Neural cell (in vitro differentiated cells): Measurements from ENCODE around the gene KRTAP4-6. TPM values are rescaled to one million over a fixed set of nuclear protein-coding genes. Genes with fewer than 3 reads are reported as not detected.
"Not testable (repeated sequence)": the region's sequence is repeated elsewhere in the genome, so short reads cannot be mapped to it uniquely, and the experiment has no call there.

Experiments
- H2AFZ ChIP-seq: fragments of 200-600, 300-800 bp; sonication (generic), shearing (Covaris generic); 2 replicates; pipeline ENCODE4 v1.6.0; 2014; ENCODE audit warnings: low read depth, mild to moderate bottlenecking, antibody characterized with exemption, low read length, moderate library complexity
- H3F3A ChIP-seq: fragments of 200-600 bp; shearing (Covaris generic); 2 replicates; pipeline ENCODE4 v1.6.1; 2016; ENCODE audit warnings: mild to moderate bottlenecking, moderate library complexity, mixed read lengths, antibody characterized with exemption, low read length; ENCODE audit not compliant: insufficient read depth, poor library complexity, severe bottlenecking
- H3K27ac ChIP-seq: fragments of 200-600, 300-800 bp; sonication (generic), shearing (Covaris generic); 2 replicates; pipeline ENCODE4 v1.5.1; 2014; ENCODE audit warnings: mild to moderate bottlenecking, low read length, moderate library complexity
- H3K27me3 ChIP-seq: fragments of 300-800, 200-600 bp; sonication (generic), shearing (Covaris generic); 2 replicates; pipeline ENCODE4 v1.6.0; 2014; ENCODE audit warnings: mild to moderate bottlenecking, low read depth, low read length, moderate library complexity; ENCODE audit not compliant: insufficient read depth
- H3K36me3 ChIP-seq: fragments of 300-800, 200-600 bp; sonication (generic), shearing (Covaris generic); 2 replicates; pipeline ENCODE4 v1.5.1; 2014; ENCODE audit warnings: mild to moderate bottlenecking, antibody characterized with exemption, low read length, moderate library complexity; ENCODE audit not compliant: insufficient read depth
- H3K4me2 ChIP-seq: fragments of 300-800, 200-600 bp; sonication (generic), shearing (Covaris generic); 2 replicates; pipeline ENCODE4 v1.6.0; 2014; ENCODE audit warnings: mild to moderate bottlenecking, low read length
- H3K4me3 ChIP-seq: fragments of 300-800, 200-600 bp; sonication (generic), shearing (Covaris generic); 2 replicates; pipeline ENCODE4 v1.5.1; 2014; ENCODE audit warnings: mild to moderate bottlenecking, low read length, moderate library complexity
- H3K79me2 ChIP-seq: fragments of 200-600 bp; shearing (Covaris generic); replicated peaks from 2 replicates; pipeline ENCODE4 v1.6.0; 2014; ENCODE audit warnings: mild to moderate bottlenecking, low read length, moderate library complexity; ENCODE audit not compliant: insufficient read depth
- H3K9ac ChIP-seq: fragments of 300-800, 200-600 bp; sonication (generic), shearing (Covaris generic); 2 replicates; pipeline ENCODE4 v1.6.1; 2016; ENCODE audit warnings: mild to moderate bottlenecking, low read length, mixed read lengths
- H3K9me2 ChIP-seq: fragments of 200-600 bp; shearing (Covaris generic); 2 replicates; pipeline ENCODE4 v1.6.1; 2016; ENCODE audit warnings: mild to moderate bottlenecking, low read length, mixed read lengths; ENCODE audit not compliant: insufficient read depth
- H3K9me3 ChIP-seq: fragments of 200-600, 300-800 bp; sonication (generic), shearing (Covaris generic); 2 replicates; pipeline ENCODE4 v1.6.1; 2016; ENCODE audit warnings: mild to moderate bottlenecking, mixed run types, low read length, moderate library complexity, mixed read lengths
- H4K20me1 ChIP-seq: fragments of 200-600 bp; shearing (Covaris generic); 2 replicates; pipeline ENCODE4 v1.6.1; 2016; ENCODE audit warnings: mild to moderate bottlenecking, mixed run types; ENCODE audit not compliant: insufficient read depth
- CTCF ChIP-seq: fragments of 450-650 bp; IDR thresholded peaks from 2 replicates; pipeline ENCODE4 v1.5.1; 2014; ENCODE audit warnings: antibody characterized with exemption, mild to moderate bottlenecking, moderate library complexity; ENCODE audit not compliant: poor library complexity, severe bottlenecking
- EP300 ChIP-seq: fragments of 450-650 bp; conservative IDR thresholded peaks from 2 replicates; pipeline ENCODE4 v1.6.1; 2014; ENCODE audit warnings: antibody characterized with exemption, mild to moderate bottlenecking, moderate library complexity; ENCODE audit not compliant: poor library complexity, severe bottlenecking
- EZH2 ChIP-seq: fragments of 200-600, 300-800 bp; shearing (Covaris generic), sonication (generic); IDR thresholded peaks from 2 replicates; pipeline ENCODE4 v1.6.1; 2014; ENCODE audit warnings: antibody characterized with exemption, low read length, borderline replicate concordance, mild to moderate bottlenecking; ENCODE audit not compliant: insufficient read depth, poor library complexity, severe bottlenecking
- MXI1 ChIP-seq: fragments of 450-650 bp; conservative IDR thresholded peaks from 2 replicates; pipeline ENCODE4 v1.6.1; 2014; ENCODE audit warnings: antibody characterized with exemption, mild to moderate bottlenecking; ENCODE audit not compliant: poor library complexity, severe bottlenecking
- POLR2AphosphoS5 ChIP-seq: IDR thresholded peaks from 2 replicates; pipeline ENCODE4 v1.6.1; 2012
- RAD21 ChIP-seq: fragments of 450-650 bp; conservative IDR thresholded peaks from 2 replicates; pipeline ENCODE4 v1.6.1; 2014; ENCODE audit warnings: antibody characterized with exemption, mild to moderate bottlenecking, moderate library complexity
- SMC3 ChIP-seq: fragments of 450-650 bp; conservative IDR thresholded peaks from 2 replicates; pipeline ENCODE4 v1.6.1; 2014; ENCODE audit warnings: antibody characterized with exemption, mild to moderate bottlenecking, moderate library complexity; ENCODE audit not compliant: poor library complexity
- TAF1 ChIP-seq: IDR thresholded peaks from 2 replicates; pipeline ENCODE4 v1.6.1; 2012; ENCODE audit warnings: low read depth
- polyA plus RNA-seq: library from polyadenylated mRNA; depleted of rRNA; stranded (reverse); fragments of >200 nt; gene quantifications from 2 replicates; pipeline ENCODE4 v1.2.3, GENCODE V29; 2014
- TF ChIP-seq, protein P1 (sequence below): IDR thresholded peaks from 2 replicates; pipeline ENCODE4 v1.6.1; 2012; ENCODE audit warnings: borderline replicate concordance

Gene KRTAP4-6
- polyA plus RNA-seq, 1 donor from 2014 or later = not detected

DNA sequence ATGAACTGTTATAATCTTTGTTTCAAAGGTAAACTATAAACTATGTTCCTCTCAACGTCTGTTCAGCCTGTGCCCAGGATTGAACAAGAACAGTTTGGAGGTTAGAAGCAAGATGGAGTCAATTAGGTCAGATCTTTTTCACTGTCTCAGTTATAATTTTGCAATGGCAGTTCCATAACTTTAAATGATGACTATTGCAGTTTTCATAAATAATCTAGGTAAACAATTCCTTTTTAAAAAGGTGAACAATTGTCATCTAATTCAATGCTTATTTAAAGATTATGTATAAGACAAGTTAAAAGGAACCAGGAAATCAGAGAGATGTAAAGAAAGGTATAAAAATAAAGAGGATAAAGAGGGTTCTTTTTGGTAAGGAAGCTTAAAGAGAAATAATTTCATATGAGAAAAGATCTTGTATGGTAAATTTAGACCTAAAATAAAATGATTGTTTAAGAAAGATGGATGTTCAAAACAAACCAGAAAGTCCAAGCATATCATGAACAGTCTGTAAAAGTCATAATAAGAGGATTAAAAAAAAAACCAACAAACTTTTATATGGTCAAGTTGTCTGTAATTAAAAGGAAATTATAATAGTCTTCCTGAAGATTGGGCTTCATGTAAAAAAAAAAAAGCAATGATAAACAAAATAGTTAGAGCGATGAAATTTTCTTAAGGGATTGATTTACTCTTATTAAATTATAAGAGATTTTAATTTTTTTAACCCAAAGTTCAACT is 29.0 kb downstream of the KRTAP4-6 start:
- Histone ChIP-seq H3K27me3 (no peaks in the 10 kb centered on the region), H3K36me3 (no peaks in the 10 kb centered on the region), H3K9me2 (no peaks in the 10 kb centered on the region), H3K79me2 (no peaks in the 10 kb centered on the region), H3K9ac (no peak overlapping the region), H4K20me1 (no peaks in the 10 kb centered on the region), H3K4me3 (no peak overlapping the region), H2AFZ (no peak overlapping the region), H3K9me3 (no peaks in the 10 kb centered on the region), H3F3A (no peaks in the 10 kb centered on the region), H3K4me2 (no peak overlapping the region), H3K27ac (no peak overlapping the region)
- TF ChIP-seq TAF1 = no peak

- not testable (repeated sequence) for H3K9me3 ChIP-seq, H3K27ac ChIP-seq, H3K4me3 ChIP-seq, H3F3A ChIP-seq, H3K4me2 ChIP-seq, H3K79me2 ChIP-seq, H3K27me3 ChIP-seq, H3K9ac ChIP-seq, H3K9me2 ChIP-seq, H3K36me3 ChIP-seq, H4K20me1 ChIP-seq, H2AFZ ChIP-seq
Measured at GRCh38 chr17:41108728-41109386, 31.5 kb downstream of the KRTAP4-6 start.

- H3K36me3 ChIP-seq = no peaks in the 10 kb centered on the region
- H3K9ac ChIP-seq = no peak overlapping the region
- H3K4me2 ChIP-seq = no peak overlapping the region
Measured at GRCh38 chr17:41107941-41108450, 32.3 kb downstream of the KRTAP4-6 start.

GRCh38 chr17:41105347-41105746 is 35.0 kb downstream of the KRTAP4-6 start, which contains the start of gene KRTAP4-9:
KRTAP4-9 (plus strand) TSS chr17:41105389; CDS start chr17:41105389, 0 bp downstream.
- not testable (repeated sequence) for H3K9ac ChIP-seq, H3K27me3 ChIP-seq, H3K4me2 ChIP-seq, H3K4me3 ChIP-seq, H3K9me2 ChIP-seq, H3K9me3 ChIP-seq, H3K79me2 ChIP-seq, H3K36me3 ChIP-seq, H4K20me1 ChIP-seq, H3K27ac ChIP-seq, H3F3A ChIP-seq, H2AFZ ChIP-seq

More at GRCh38 chr17:41107941-41108450, 32.3 kb downstream of the KRTAP4-6 start:
- H4K20me1 ChIP-seq = no peaks in the 10 kb centered on the region
- H3K27ac ChIP-seq = no peak overlapping the region
- no peaks in the 10 kb centered on the region for H3K79me2 ChIP-seq
- H3K27me3 ChIP-seq = no peaks in the 10 kb centered on the region
- H3F3A ChIP-seq = no peaks in the 10 kb centered on the region
- H3K9me2 ChIP-seq = no peaks in the 10 kb centered on the region
- no peaks in the 10 kb centered on the region for H3K9me3 ChIP-seq
- no peak overlapping the region for H2AFZ ChIP-seq
- H3K4me3 ChIP-seq = no peak overlapping the region
- no peak for TF ChIP-seq EP300
- TF ChIP-seq MXI1 = no peak
- no peak for TF ChIP-seq RAD21
- no peak for TF ChIP-seq POLR2AphosphoS5
- TF ChIP-seq CTCF = no peak
- no peak for TF ChIP-seq TAF1
- TF ChIP-seq, protein P1, sequence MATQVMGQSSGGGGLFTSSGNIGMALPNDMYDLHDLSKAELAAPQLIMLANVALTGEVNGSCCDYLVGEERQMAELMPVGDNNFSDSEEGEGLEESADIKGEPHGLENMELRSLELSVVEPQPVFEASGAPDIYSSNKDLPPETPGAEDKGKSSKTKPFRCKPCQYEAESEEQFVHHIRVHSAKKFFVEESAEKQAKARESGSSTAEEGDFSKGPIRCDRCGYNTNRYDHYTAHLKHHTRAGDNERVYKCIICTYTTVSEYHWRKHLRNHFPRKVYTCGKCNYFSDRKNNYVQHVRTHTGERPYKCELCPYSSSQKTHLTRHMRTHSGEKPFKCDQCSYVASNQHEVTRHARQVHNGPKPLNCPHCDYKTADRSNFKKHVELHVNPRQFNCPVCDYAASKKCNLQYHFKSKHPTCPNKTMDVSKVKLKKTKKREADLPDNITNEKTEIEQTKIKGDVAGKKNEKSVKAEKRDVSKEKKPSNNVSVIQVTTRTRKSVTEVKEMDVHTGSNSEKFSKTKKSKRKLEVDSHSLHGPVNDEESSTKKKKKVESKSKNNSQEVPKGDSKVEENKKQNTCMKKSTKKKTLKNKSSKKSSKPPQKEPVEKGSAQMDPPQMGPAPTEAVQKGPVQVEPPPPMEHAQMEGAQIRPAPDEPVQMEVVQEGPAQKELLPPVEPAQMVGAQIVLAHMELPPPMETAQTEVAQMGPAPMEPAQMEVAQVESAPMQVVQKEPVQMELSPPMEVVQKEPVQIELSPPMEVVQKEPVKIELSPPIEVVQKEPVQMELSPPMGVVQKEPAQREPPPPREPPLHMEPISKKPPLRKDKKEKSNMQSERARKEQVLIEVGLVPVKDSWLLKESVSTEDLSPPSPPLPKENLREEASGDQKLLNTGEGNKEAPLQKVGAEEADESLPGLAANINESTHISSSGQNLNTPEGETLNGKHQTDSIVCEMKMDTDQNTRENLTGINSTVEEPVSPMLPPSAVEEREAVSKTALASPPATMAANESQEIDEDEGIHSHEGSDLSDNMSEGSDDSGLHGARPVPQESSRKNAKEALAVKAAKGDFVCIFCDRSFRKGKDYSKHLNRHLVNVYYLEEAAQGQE = no peak
- TF ChIP-seq SMC3 = no peak
- no peak for TF ChIP-seq EZH2
